Stimulated activated CD4-positive, alpha-beta T cell treated with anti-CD3 and anti-CD28 coated beads, Interleukin-12 subunit alpha, Interleukin-12 subunit beta, amount 100 ng/mL, for 24 hours (primary cell): Measurements from ENCODE around the gene CDHR2.

Source experiments
- DNase-seq, 2 experiments: peaks; one replicate each; pipeline ENCODE4 v3.0.0-alpha.2; 2020; ENCODE audit warnings: low read depth in 2 of 2

CDHR2 gene

DNA sequence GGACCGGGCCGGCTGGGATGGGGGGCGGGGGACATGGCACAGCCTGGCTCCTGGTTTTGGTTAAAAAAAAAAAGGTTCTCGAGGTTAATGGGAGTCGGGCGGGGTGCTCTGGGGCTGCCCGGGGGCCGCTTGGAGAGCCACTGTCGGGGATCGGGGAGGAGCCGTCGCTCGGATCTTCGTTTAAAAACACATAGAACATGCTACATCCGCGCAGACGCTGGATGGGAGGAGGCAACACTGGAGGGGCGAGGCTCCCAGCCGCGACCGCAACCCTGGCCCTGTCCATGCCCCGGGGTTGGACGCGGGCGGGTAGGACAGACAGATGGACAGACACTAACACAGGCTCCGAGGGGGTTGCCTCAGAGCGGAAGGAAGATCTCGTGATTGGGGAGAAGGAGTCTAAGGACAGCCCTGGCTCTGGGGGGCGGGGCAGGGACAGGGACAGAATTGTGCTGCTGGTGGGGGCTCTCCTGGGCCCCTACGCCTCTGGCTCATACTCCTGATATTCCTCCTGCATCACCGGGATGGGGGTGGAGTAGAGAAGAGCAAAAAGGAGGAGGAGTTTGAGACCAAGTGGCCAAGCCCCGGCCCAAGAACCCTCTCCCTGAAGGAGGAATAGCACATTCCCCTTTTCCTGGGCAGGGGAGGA, 71.3 kb downstream of the CDHR2 start:
- DNase-seq, result no peak

DNA sequence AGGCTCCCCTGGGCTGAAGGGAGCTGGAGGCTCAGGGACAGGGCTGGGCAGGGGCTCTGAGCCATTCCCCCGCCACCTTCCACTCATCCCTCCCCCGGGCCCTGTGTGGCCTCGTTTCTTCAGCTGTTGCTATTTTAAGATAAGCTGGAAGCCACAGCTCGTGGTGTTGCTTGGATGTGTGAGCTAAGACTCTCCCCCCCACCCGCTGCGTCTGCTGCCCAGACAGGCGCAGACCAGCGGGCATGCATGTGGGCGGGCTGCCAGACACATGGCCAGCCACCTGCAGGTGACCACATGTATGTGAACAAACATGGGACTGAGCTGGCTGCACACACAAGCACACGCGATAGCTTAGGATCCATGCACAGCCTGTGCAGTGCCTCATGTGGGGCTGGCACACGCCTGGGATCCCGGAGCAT, 72.5 kb downstream of the CDHR2 start:
- DNase-seq, result no peak

DNA sequence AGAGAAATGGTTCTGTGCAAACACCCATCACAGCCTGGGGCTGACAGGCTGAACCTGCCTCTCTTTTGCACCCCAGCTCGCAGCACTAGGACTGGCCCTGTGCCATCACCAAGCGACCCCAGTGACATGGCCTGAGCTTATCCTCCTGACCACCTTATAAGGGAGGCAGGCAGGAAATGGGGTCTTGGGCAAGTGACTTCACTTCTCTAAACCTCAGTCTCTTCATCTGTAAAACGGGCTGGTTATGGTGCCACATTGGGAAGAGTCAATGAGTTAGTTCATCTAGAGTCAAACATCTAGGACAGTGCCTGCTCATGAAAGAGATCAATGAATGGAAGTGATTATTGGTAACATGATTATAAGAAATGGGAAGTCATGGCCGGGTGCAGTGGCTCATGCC, 75.0 kb downstream of the CDHR2 start:
- no peak for DNase-seq

DNA sequence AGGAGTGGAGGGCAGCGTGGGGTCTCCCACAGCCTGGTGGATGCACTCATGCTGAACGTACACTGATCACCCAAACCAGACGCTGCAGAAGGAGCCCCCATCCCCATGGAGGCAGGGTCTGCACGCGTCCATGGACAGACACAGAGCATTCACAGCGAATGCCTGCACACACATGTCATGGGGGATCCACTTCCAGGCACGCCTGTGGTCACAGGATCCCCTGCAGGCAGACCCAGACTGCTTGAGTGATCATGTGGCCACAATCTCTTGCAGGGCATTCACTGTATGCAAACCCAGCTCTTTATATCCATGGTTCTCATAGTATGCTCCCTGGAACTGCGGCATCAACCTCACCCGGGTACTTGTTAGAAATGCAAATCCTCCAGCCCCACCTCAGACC, 75.8 kb downstream of the CDHR2 start:
- DNase-seq, result no peak

DNA sequence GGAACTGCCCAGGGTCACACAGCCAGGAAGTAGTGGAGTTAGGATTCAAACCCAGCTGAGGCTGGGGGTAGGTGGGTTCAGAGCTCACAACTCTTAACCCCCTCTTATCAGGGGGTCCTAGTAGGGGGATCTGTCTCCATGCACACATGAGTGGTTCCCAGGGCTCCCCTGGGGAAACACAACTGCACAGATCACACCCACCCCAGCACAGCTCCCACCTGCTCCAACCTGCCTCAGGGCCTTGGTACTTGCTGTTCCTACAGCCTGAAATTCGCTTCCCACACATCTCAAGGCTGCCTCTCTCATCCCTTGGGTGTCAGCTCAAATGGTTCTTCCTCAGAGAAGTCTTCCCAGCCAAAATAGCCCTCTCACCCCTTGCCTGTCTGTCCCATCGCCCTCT, 76.4 kb downstream of the CDHR2 start:
- DNase-seq, result no peak

DNA sequence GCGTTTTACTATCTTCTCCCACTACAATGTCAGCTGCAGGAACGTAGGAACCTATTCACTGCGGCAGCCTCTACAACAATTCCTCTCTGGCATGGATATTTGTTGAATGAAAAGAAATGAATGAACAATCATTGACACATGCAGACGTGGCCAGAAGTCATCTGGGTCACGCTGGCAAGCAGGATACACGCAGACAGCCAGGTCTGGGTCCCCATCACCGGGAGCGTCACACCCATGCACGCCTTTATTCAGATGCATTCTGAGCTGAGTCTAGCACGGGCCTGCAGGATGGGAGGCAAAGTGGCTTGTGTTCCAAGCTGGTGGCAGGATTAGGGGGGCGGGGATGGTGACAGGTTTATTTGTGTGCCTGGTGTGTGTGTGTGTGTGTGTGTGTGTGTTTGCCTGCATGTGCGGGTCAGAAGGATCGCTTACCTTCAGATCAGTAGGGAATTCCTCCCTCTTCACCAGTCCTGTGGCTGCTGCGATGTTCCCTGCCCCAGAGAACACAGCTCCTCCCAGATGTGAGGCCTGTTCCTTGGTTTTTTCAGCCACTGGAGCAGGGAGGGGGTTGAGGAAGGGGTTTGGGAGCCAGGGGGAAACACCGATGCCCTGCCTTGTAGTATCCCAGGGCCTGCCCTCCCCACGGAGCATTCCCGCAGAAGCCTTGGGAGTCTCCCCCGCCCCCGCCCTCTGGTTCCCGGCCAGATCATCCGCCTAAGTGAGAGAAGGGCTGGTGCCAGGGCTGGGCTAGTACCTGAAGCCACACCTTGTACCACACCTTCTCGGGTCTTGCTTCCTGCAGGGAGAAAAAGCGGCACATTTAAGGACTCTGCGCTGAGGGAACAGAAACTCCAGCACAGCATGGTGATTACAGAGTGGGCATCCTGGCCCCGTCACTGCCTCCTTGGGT, 77.1 kb downstream of the CDHR2 start:
- no peak for DNase-seq

DNA sequence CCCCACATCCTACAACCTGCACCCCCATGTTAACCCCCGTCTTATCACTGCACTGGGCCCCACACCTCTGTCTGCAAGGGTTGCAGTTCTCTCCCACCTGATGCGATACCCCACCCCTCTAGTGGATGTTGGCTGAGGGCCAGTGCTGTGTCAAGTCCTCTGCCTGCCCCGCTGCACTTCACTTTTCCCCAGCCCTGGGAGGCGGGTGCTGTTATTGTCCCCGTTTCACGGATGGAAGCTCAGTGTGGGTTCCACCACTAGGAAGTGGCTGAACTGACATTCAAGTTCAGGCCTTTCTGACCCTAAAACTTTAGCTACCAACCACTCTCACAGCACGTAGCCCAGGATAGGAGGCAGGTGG, 77.7 kb downstream of the CDHR2 start:
- DNase-seq, result no peak

DNA sequence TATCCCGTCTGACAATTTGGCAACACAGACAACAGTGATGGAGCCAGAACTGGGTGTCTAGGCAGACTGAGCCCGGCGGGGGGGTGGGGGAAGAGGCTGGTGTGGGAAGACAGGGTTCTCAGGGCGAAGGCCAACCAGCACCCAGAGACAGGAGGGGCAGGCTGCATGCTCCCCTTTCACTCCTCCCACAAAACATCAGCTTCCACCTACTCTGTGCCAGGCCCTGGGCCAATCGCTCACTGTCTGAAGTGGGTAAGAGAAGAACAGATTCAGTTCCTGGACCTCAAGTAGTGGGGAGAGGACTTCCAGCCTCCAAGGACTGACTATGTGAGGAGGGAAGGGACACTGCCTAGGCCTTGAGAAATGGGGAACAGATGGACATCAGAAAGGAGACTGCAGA, 78.4 kb downstream of the CDHR2 start:
- no peak for DNase-seq

DNA sequence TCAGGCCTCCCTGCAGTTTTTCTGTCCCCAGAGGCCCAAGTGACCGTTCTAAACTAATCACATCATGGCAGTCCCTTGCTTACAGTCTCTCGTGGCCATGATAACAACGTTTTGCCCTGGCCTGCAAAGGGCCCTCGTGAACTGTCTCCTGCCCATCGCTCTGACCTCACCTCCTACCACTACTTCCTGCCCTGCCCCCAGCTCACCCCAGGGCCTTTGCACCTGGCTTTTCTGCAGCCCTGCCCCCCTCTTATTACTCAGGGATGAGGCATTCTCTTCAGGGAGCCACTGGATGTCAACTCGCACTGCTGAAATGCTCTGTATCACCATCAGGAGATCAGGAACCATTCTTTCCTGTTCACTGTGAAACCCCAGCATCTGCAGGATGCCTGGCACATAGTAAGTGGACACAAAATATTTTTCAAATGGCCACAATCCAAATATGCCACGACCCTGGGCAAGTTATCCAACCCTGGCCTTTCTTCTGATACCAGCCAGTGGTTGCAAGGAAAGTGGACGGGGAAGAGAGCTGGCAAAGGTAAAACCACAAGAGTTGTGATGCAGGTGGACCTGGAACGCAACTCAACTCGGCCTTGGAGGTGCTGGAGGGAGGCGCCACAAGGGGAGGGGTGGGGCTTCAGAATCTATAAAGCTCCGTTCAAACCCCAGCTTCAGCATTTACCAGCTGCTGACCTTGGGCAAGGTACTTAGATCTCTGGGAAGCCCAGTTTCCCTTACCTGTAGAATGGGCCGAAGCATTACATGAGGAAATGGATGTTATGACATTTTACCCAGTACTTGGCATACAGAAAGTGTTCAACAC, 79.5 kb downstream of the CDHR2 start:
- no peak for DNase-seq

DNA sequence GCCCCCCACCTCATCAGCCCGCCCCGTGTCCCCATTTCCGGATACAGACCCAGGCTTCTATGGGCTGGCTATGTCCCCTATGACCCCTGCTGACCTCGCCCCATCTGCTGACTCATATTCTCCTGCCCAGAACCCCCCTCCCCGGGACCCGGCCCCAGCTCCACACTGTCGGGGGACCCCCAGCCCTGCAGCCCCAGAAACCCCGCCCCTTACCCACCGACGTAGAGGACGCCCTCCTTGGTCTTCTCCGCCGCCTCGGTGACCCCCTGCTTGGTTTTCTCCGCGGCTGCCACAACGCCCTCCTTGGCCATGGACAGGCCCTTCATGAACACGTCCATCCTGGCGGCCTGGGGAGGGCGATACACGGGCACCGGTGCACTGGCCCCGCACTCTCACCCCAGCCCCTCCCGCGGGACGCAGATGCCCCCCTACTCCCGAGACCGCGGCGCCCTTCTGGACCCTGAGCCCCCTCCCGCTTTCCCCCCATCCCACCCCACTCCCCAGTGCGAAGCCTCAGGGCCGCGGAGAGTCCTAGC, 80.2 kb downstream of the CDHR2 start:
- DNase-seq, result no peak

DNA sequence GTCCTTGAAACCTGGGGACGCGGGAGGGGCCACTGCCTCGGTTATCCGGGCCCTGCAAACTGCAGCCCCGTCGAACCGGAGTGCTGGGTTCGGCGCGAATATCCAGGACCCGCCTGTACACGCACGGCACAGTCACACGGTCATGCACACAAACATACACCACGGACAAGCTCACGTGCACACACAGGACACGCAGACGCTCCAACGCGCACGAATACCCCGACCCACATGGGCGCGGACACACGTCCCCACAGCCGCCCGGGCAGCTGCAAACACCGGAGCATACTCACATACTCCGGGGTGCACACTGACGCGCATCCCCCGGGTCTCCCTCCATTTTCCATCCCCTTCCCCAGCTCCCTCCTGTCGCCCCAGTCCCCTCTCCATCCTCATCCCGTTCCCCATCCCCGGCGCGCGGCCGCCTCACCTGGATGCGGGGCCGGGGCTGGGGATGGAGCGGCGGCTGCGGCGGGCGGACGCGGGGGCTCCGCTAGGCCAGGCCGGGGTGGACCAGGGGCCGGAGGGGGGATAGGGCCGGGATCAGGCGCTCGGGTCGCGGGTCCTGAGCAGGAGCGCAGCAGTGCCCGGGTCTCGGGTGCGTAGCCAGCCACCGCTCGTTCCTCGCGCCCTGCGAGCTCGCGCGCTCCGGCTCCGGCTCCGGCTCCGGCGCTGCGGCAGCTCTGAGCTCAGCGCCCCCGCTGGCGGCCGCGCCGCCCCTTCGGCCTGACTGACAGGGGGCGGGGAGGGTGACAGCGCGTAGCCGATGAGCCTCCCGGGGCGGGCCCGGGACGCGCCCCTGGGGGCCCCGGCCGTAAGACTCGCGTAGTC, 80.9 kb downstream of the CDHR2 start, which contains the start of the genes EIF4E1B and SNCB:
EIF4E1B (plus strand) TSS at position 823 of the 828 bp plus-strand sequence. CDS start 12,113 bp downstream, outside the sequence.
SNCB (minus strand) TSS at position 682 of the 828 bp plus-strand sequence. CDS start 880 bp downstream, outside the sequence.
- DNase-seq, result peak in 1 of 2 experiments; percentile 54

DNA sequence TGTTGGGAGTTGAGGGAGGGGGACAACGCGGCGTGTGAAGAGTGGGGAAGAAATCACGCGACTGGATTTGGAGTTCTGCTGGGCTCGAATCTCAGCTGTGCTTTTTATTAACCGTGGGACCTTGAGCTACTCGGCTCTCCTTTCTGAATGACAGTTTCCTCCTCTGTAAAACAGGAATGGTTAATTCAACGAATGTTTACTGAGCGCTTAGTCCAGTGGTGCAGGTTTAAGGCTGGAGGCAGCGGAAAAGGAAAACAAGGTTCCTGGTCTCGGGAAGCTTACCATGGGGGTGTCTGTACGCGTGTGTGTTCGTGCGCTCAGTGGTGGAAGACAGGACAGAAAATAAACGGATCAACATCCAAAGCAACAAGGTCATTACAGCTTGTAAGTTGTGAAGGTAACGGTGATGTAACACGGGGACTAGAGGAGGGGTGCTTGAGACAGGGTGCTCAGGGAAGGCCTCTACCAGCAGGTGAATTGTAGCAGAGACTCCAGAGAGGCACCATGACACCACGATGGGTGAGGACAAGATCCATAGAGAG, 81.6 kb downstream of the CDHR2 start:
- no peak for DNase-seq

DNA sequence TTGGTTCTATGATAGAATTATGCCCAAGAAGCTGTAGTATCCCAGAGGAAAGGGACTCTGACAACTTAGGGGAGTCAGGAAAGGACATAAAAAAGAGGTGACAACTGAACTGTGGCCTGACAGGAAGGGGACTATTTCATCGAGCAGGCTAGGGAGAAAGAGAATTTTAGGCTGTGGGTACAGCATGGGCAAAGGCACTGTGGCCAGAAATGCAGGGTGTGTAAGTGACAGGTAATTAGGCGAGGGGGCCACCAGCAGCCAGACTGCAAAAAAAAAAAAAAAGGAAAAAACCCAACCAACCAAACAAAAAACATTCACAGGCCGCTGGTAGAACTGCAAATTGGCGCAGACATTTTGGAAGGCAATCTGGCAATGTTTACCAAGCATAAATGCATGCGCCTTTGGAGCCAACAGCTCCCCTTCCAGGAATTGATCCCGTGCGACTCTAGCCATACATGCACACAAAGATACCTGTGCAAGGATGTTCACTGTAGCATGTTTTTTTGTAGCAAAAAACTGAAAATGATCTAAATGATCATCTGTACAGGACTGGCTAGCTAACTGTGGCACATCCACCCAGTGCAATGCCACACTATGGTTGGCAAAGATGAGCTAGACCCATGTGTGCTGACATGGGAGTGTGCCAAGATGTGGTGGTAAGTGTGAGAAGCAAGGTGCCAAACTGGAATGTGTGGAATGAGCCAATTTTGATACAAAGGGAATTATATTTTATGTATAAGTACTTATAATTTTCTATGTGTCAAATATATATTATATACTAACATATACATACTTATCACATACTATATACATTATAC, 82.5 kb downstream of the CDHR2 start:
- no peak for DNase-seq

DNA sequence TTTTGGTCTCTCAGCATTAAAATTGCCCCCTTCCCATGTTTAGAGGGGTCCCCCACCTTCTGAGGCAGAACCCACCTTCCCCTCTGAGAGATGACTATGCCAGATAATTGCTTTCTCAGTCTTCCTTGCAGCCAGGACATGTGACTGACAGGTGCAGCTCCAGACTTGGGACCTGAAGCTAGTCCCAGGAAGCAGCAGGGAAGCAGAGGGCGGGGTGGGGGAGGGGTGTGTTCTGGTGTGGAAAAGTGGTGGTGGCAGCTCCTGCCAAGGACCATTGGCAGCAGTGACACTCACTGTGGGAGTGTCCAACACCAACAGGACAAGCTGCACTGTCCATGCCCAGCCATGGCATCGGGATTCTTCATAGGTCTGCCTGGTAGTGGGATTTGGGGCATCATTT, 83.6 kb downstream of the CDHR2 start:
- no peak for DNase-seq

DNA sequence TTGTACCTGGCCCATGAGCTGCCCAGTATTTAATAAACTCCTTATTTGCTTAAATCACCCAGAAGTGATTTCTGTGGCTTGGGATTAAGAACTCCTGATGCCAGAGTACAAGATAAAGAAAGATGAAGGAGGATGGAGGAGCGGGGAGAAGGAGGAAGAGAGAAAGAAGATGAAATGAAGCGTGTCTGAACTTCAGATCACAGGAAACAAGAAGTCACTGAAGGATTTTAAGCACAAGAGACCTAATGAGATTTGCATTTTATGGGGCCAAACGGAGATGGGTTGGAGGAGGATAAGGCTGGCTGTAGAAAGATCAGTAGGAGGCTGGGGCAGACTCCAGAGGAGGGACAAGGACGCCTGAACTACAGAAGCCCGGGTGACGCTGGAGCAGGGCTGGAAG, 84.5 kb downstream of the CDHR2 start:
- DNase-seq, result no peak

DNA sequence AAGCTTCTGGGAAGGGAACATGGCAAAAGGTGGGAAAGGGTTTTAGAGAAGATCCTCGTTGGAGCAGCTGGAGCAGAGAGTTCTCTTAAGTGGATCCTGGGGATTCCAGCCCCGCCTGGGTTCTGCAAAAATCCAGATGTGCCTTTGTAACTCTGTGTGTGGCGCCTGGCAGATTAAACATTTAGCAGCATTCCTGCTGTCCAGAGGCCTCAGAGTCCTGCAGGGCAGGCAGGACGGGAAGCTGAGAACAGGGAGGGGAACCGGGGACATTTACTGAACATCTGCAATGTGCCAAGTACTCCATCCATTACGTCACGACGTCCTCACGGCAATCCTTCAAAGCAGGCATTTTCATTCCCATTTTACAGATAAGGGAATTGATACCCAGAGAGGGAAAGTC, 87.3 kb downstream of the CDHR2 start:
- DNase-seq, result no peak

DNA sequence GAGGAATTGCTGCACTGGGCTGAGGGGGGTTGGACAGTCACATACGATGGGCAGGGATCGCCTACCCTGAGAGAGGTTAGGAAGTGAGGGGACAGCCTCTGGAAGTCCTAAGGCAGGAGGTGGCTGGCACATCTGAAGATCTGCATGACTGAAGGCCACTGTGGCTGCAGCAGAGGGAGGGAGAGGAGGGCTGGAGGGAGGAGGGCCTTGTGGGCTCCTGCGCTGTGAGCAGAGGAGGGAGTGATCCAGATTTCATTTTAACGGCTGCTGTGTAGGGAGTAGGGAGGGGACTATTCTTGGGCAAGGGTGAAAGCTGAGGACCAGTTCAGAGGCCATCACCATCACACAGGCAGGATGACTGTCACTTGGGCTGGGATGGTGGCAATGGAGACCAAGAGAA, 88.4 kb downstream of the CDHR2 start:
- no peak for DNase-seq

DNA sequence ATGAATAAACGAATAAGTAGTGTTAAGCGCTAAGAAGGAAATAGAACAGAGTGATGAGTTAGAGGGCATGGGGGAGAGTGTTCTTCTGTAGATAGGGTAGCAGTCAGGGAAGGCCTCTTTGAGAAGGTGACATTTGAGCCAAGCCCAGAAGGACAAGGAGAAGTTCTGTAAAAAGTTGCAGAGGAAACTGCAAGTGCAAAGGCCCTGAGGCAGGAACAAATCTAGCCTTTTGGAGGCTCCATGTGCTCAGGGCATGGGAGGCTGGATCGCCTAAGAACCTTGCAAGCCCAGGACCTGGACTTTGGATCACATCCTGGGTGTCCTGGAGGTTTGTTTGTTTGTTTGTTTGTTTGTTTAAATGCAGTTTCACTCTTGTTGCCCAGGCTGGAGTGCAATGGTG, 89.3 kb downstream of the CDHR2 start:
- DNase-seq, result no peak

DNA sequence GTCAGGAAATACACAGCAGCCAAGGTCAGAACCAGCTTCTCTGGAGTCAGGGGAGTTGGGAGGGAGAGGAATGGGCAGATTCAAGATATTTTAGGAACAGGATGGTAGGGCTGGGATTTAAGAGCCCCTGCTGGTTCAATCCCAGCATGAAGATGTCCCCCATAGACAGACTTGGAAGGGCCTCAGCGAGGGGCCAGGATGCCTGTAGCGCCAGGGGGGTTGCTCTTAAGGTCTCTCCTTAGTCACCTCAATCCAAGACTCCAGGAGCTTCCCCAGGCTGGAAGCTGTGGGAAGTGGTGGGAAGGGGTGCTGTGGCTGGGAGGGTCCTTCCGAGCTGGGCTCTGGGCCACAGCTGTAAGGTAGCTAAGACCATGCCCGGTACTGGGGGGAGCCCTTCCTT, 90.1 kb downstream of the CDHR2 start:
- no peak for DNase-seq

DNA sequence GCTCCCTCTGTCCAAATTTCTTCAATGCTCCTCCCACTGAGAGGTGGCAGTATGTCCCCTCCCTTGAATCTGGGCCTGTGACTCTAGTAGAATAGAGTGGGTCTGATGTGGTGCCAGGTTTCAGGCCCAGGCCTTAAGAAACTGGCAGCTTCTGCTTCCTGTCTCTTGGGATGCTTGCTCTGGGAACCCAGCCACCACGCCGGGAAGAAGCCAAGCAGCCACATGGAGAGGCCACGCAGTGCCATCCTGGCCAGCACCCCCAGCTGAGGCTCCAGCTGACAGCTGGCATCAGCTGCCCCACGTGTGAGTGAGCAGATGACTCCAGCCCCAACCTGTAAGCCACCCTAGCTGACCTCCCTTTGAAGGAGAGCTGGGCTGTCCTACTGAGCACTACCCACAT, 90.8 kb downstream of the CDHR2 start:
- no peak for DNase-seq
